ENCODE data around the gene RRP15. TPM values are rescaled to one million over a fixed set of nuclear protein-coding genes. Genes with fewer than 3 reads are reported as not detected.
"Not testable (repeated sequence)": the region's sequence is repeated elsewhere in the genome, so short reads cannot be mapped to it uniquely, and the experiment has no call there.

Gene RRP15
- total and polyA plus RNA-seq, 9 of the 15 experiments (the other 6 are each of a cell fraction or from before 2014, with no cell fraction given): 9.5 to 58.1 (median 29.3) TPM

DNA sequence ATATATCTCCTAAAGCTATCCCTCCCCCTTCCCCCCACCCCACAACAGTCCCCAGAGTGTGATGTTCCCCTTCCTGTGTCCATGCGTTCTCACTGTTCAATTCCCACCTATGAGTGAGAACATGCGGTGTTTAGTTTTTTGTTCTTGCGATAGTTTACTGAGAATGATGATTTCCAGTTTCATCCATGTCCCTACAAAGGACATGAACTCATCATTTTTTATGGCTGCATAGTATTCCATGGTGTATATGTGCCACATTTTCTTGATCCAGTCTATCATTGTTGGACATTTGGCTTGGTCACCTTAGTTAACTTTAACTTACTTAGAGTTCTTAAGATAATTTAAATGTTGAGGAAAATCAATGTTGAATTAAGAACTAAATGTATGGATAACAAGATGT is 35.1 kb downstream of the RRP15 start:
- CTCF ChIA-PET (ENCODE audit: low intra/inter-chr PET ratio); FAIRE-seq: not testable (repeated sequence)

DNA sequence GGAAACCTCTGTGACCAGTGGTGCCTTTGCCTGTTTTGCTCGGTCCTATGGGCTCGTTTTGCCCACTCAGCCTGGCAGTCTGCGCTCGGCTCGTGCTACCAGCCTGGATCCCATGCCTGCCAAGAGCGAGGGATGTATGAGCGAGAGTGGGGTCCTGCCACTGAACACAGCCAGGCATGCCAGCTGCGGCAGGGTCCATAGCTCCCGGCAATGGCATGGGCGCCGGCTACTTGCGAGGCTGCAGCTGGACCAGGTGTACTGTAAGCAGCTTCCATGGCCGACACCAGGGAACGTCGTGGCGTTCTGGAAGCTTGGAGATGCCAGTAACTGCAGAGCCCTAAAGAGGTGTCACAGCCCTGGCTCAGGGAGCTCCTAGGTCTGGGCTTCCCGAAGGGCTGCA is 37.7 kb downstream of the RRP15 start:
- in situ Hi-C loops (cut with MboI) (no loop called here), intact Hi-C loops (cut with micrococcal nuclease) (no loop called here)
- Histone ChIP-seq H3K27ac (ENCODE audit: extremely low read depth, low read depth, low read length) (no peak overlapping the region), H3K4me3 (no peak overlapping the region), H3K4me2 (ENCODE audit: insufficient read depth, low read length) (no peak overlapping the region), H3K9me1 (ENCODE audit: control insufficient read depth, insufficient read depth, low read length) (no peaks in the 10 kb centered on the region), H4K20me1 (replicated peaks; ENCODE audit: control insufficient read depth, insufficient read depth, low read length) (no peaks in the 10 kb centered on the region), H3K9me3 (replicated peaks; ENCODE audit: control insufficient read depth, insufficient read depth, low read depth, low read length) (no peaks in the 10 kb centered on the region), H3K9ac (ENCODE audit: insufficient read depth in 1 of 2, low read depth in 2 of 2, low read length in 2 of 2) (0 out of 4 replicates have a peak overlapping the region, but pooled peaks of 1 of the 2 experiments have one; percentile 33), H3K4me1 (replicated peaks in 1 of 2; ENCODE audit: control insufficient read depth in 2 of 2, insufficient read depth in 2 of 2, low read length in 2 of 2) (peaks cover 0 to 10% of the 10 kb centered on the region in 2 experiments; a peak in 1 of 5 replicates), H3K79me2 (ENCODE audit: control insufficient read depth, insufficient read depth, low read length) (peaks cover 3% of the 10 kb centered on the region; the same call in 1 of the 3 replicates), H2AFZ (ENCODE audit: low read depth, low read length) (no peak overlapping the region), H3K27me3 (ENCODE audit: control insufficient read depth in 2 of 2, insufficient read depth in 2 of 2, low read length in 2 of 2) (no peaks in the 10 kb centered on the region), H3K36me3 (ENCODE audit: control insufficient read depth, insufficient read depth, low read length) (peaks cover 56% of the 10 kb centered on the region; the same call in 2 of the 3 replicates)
- DNase-seq (ENCODE audit: extremely low read depth in 1 of 4, low spot score in 3 of 4): no peak
- no peak for ATAC-seq
- FAIRE-seq: no peak
- no TSS peak for BruUV-seq (replicated peaks)
- ChIA-PET CTCF (ENCODE audit: low intra/inter-chr PET ratio) (no interaction called here), POLR2A (no interaction called here)
- 94% methylated on average over 17 of the region's 17 CpGs for WGBS (ENCODE audit: insufficient coverage, low coverage, missing lambda C conversion rate)
- TF ChIP-seq CREB1 (IDR thresholded peaks at IDR 0.05) (no peak), CREB1 (CRISPR knock-in tag; IDR thresholded peaks at IDR 0.05) (no peak), KLF6 (CRISPR knock-in tag; IDR thresholded peaks at IDR 0.05; ENCODE audit: borderline replicate concordance) (no peak), HDAC6 (IDR thresholded peaks at IDR 0.05; ENCODE audit: low read depth, low read length) (no peak), RB1 (IDR thresholded peaks at IDR 0.05; ENCODE audit: low read depth) (no peak), HDAC2 (IDR thresholded peaks at IDR 0.05) (no peak), KAT8 (IDR thresholded peaks at IDR 0.05; ENCODE audit: low read depth) (no peak), SFPQ (IDR thresholded peaks at IDR 0.05; ENCODE audit: low read depth, low read length) (no peak), ZNF584 (CRISPR knock-in tag; IDR thresholded peaks at IDR 0.05; ENCODE audit: low read depth) (no peak), GABPA (tag; conservative IDR thresholded peaks at IDR 0.05; ENCODE audit: low read depth) (no peak)
- TF ChIP-seq, protein P1, sequence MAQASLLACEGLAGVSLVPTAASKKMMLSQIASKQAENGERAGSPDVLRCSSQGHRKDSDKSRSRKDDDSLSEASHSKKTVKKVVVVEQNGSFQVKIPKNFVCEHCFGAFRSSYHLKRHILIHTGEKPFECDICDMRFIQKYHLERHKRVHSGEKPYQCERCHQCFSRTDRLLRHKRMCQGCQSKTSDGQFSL (CRISPR knock-in tag; IDR thresholded peaks at IDR 0.05): no peak
- TF ChIP-seq, protein P1 (tag; IDR thresholded peaks at IDR 0.05): no peak

More for the DNA sequence above, 35.1 kb downstream of the RRP15 start:
- Histone ChIP-seq H3K36me3 (ENCODE audit: control insufficient read depth, insufficient read depth, low read length) (peaks cover 58% of the 10 kb centered on the region), H3K4me1 (replicated peaks in 1 of 2; ENCODE audit: control insufficient read depth in 2 of 2, insufficient read depth in 2 of 2, low read length in 2 of 2) (peaks cover 8 to 10% of the 10 kb centered on the region in 2 experiments; a peak in 4 of 5 replicates)
- intact Hi-C loops (cut with micrococcal nuclease); BruUV-seq (replicated peaks); H3K79me2 ChIP-seq (ENCODE audit: control insufficient read depth, insufficient read depth, low read length); POLR2A ChIA-PET; H3K9me1 ChIP-seq (ENCODE audit: control insufficient read depth, insufficient read depth, low read length); DNase-seq (ENCODE audit: extremely low read depth in 1 of 4, low spot score in 3 of 4); H3K27ac ChIP-seq (ENCODE audit: extremely low read depth, low read depth, low read length); H3K27me3 ChIP-seq (ENCODE audit: control insufficient read depth in 2 of 2, insufficient read depth in 2 of 2, low read length in 2 of 2); H3K9ac ChIP-seq (ENCODE audit: insufficient read depth in 1 of 2, low read depth in 2 of 2, low read length in 2 of 2); H4K20me1 ChIP-seq (replicated peaks; ENCODE audit: control insufficient read depth, insufficient read depth, low read length); H3K4me3 ChIP-seq; in situ Hi-C loops (cut with MboI); H2AFZ ChIP-seq (ENCODE audit: low read depth, low read length); ATAC-seq; H3K9me3 ChIP-seq (replicated peaks; ENCODE audit: control insufficient read depth, insufficient read depth, low read depth, low read length); H3K4me2 ChIP-seq (ENCODE audit: insufficient read depth, low read length): not testable (repeated sequence)
- TF ChIP-seq RBM25 (IDR thresholded peaks at IDR 0.05; ENCODE audit: low read depth, low read length, severe bottlenecking): peak; percentile 16
- 0 out of 2 replicates have a peak, but pooled peaks have one; percentile 34 for TF ChIP-seq BCOR (IDR thresholded peaks at IDR 0.05)
- no CpG with 5 or more reads among the region's 3 CpGs for whole genome bisulfite sequencing (ENCODE audit: insufficient coverage, low coverage, missing lambda C conversion rate)

Data from K562 (cell line).